HCT116 (cell line): ENCODE results near the gene FSIP1. TPM values are rescaled to one million over a fixed set of nuclear protein-coding genes. Genes with fewer than 3 reads are reported as not detected.

Source experiments
- ATAC-seq: fragments of 200-7000 bp; cut with Tn5 transposase; 2 replicates; pipeline ENCODE4 v1.9.1; 2020; ENCODE audit warnings: mild to moderate bottlenecking, moderate library complexity
- BruUV-seq: library from RNA; stranded (reverse); fragments of 400-500 nt; replicated peaks from 2 replicates; lab custom pipeline; 2021; lab: Mats Ljungman, UMichigan
- CTCF ChIA-PET: fragments of 300-600 bp; sonication (Branson Sonifier 250); formaldehyde crosslinking; loops from one replicate; lab custom pipeline; 2021; ENCODE audit warnings: antibody characterized with exemption; lab: Charles Lee
- POLR2A ChIA-PET: fragments of 300-600, 350-600 bp; sonication (Branson Sonifier 250); formaldehyde crosslinking; loops from one replicate; lab custom pipeline; 2021; ENCODE audit warnings: antibody characterized with exemption; lab: Charles Lee
- RAD21 ChIA-PET, 2 experiments: fragments of 300-600 bp; sonication (Branson Sonifier 250); formaldehyde crosslinking; loops; one replicate each; lab custom pipeline; 2023; ENCODE audit warnings: low total read pairs in 2 of 2; ENCODE audit not compliant: uncharacterized antibody in 2 of 2, unreplicated experiment in 2 of 2, low non-redundant PET in 1 of 2; lab: Charles Lee
- DNase-seq: peaks from one replicate; pipeline ENCODE4 v3.0.0-alpha.2; 2010; ENCODE audit warnings: low read depth, low spot score
- H2AFZ ChIP-seq: fragments of 200-600 bp; shearing (Covaris generic), sonication (generic); 2 replicates; pipeline ENCODE4 v1.6.1; 2017; ENCODE audit warnings: low read depth, mixed run types, mixed read lengths, antibody characterized with exemption, low read length; ENCODE audit not compliant: poor library complexity, severe bottlenecking
- H3K27ac ChIP-seq: 2 replicates; pipeline ENCODE4 v1.5.1; 2012; ENCODE audit warnings: low read depth, low read length
- H3K27me3 ChIP-seq: fragments of 200-600 bp; sonication (generic); 2 replicates; pipeline ENCODE4 v1.6.1; 2016; ENCODE audit warnings: mixed run types, low read length, mixed read lengths; ENCODE audit not compliant: insufficient read depth
- H3K36me3 ChIP-seq, 2 experiments: fragments of 200-500 bp in 1 of 2; fragments of 200-600 bp in 1 of 2; sonication (Bioruptor generic) in 1 of 2; sonication (generic) in 1 of 2; 2 replicates each; pipeline versions ENCODE4 v1.5.1 to v1.6.1; 2014 to 2016; ENCODE audit warnings: low read length in 2 of 2, inconsistent platforms in 1 of 2, mixed read lengths in 1 of 2, mixed run types in 1 of 2; ENCODE audit not compliant: insufficient read depth in 2 of 2, control insufficient read depth in 1 of 2
- H3K4me1 ChIP-seq, 2 experiments: fragments of 200-600 bp in 1 of 2; sonication (generic) in 1 of 2; 2 replicates each; pipeline versions ENCODE4 v1.5.1 to v1.6.1; 2012 to 2017; ENCODE audit warnings: low read length in 2 of 2, inconsistent platforms in 1 of 2, mild to moderate bottlenecking in 1 of 2, mixed read lengths in 1 of 2, mixed run types in 1 of 2, moderate library complexity in 1 of 2; ENCODE audit not compliant: insufficient read depth in 2 of 2, control insufficient read depth in 1 of 2
- H3K4me2 ChIP-seq: fragments of 200-600 bp; sonication (generic); 2 replicates; pipeline ENCODE4 v1.6.1; 2017; ENCODE audit warnings: mixed run types, low read length, mixed read lengths
- H3K4me3 ChIP-seq, 2 experiments: fragments of 200-600 bp in 1 of 2; sonication (generic) in 1 of 2; replicated peaks in 1 of 2; 2 replicates each; pipeline ENCODE4 v1.5.1; 2011 to 2016; ENCODE audit warnings: low read length in 2 of 2, control low read depth in 1 of 2, low read depth in 1 of 2, mild to moderate bottlenecking in 1 of 2, mixed read lengths in 1 of 2, mixed run types in 1 of 2
- H3K79me2 ChIP-seq: fragments of 200-600 bp; sonication (generic); 2 replicates; pipeline ENCODE4 v1.6.1; 2017; ENCODE audit warnings: mild to moderate bottlenecking, mixed run types, low read length, moderate library complexity, mixed read lengths; ENCODE audit not compliant: insufficient read depth
- H3K9ac ChIP-seq: fragments of 200-600 bp; sonication (generic); 2 replicates; pipeline ENCODE4 v1.6.1; 2016; ENCODE audit warnings: low read length, mixed read lengths
- H3K9me2 ChIP-seq: fragments of 200-600 bp; sonication (generic), shearing (Covaris generic); 2 replicates; pipeline ENCODE4 v1.6.1; 2017; ENCODE audit warnings: mixed run types, mild to moderate bottlenecking, moderate library complexity; ENCODE audit not compliant: insufficient read depth
- H3K9me3 ChIP-seq, 2 experiments: fragments of 200-500 bp in 1 of 2; fragments of 200-600 bp in 1 of 2; sonication (Bioruptor generic) in 1 of 2; sonication (generic) in 1 of 2; 2 replicates each; pipeline ENCODE4 v1.6.1; 2014 to 2017; ENCODE audit warnings: low read length in 2 of 2, mixed read lengths in 2 of 2, inconsistent platforms in 1 of 2, low read depth in 1 of 2, mild to moderate bottlenecking in 1 of 2, mixed run types in 1 of 2, moderate library complexity in 1 of 2; ENCODE audit not compliant: control insufficient read depth in 1 of 2, insufficient read depth in 1 of 2
- H4K20me1 ChIP-seq: fragments of 200-600 bp; sonication (generic), shearing (Covaris generic); 2 replicates; pipeline ENCODE4 v1.6.1; 2017; ENCODE audit warnings: mixed run types, mild to moderate bottlenecking, moderate library complexity; ENCODE audit not compliant: insufficient read depth
- CEBPB ChIP-seq: IDR thresholded peaks from 2 replicates; pipeline ENCODE4 v1.6.1; 2012; ENCODE audit warnings: low read depth
- EGR1 ChIP-seq: IDR thresholded peaks from 2 replicates; pipeline ENCODE4 v1.6.1; 2012; ENCODE audit warnings: low read depth
- ELF1 ChIP-seq: IDR thresholded peaks from 2 replicates; pipeline ENCODE4 v1.6.1; 2012; ENCODE audit warnings: low read depth, borderline replicate concordance
- EZH2phosphoT487 ChIP-seq: fragments of 200-600 bp; IDR thresholded peaks from 2 replicates; pipeline ENCODE4 v1.6.1; 2018; ENCODE audit warnings: antibody characterized with exemption, borderline replicate concordance
- JUND ChIP-seq: IDR thresholded peaks from 2 replicates; pipeline ENCODE4 v1.6.1; 2012
- POLR2A ChIP-seq: IDR thresholded peaks from 2 replicates; pipeline ENCODE4 v1.7.0; 2011; ENCODE audit warnings: borderline replicate concordance; ENCODE audit not compliant: insufficient read depth, insufficient read length; ENCODE audit errors: extremely low read depth
- SIN3A ChIP-seq: IDR thresholded peaks from 2 replicates; pipeline ENCODE4 v1.6.1; 2012; ENCODE audit warnings: low read depth
- SP1 ChIP-seq: IDR thresholded peaks from 2 replicates; pipeline ENCODE4 v1.6.1; 2012; ENCODE audit warnings: low read depth
- SRF ChIP-seq: IDR thresholded peaks from 2 replicates; pipeline ENCODE4 v1.6.1; 2012; ENCODE audit warnings: low read depth
- YY1 ChIP-seq: IDR thresholded peaks from 2 replicates; pipeline ENCODE4 v1.6.1; 2011; ENCODE audit warnings: low read length, low read depth, moderate library complexity, mild to moderate bottlenecking; ENCODE audit not compliant: insufficient replicate concordance; ENCODE audit errors: extremely low read depth
- ZNF274 ChIP-seq: fragments of 200-500 bp; sonication (Bioruptor generic); IDR thresholded peaks from 2 replicates; pipeline ENCODE4 v1.6.1; 2014; ENCODE audit warnings: mild to moderate bottlenecking, low read depth, low read length, inconsistent platforms
- intact Hi-C: fragments of 100-400 bp; cut with micrococcal nuclease; formaldehyde crosslinking; loops from 2 replicates; pipeline ENCODE4 v1.10.0; 2022
- total RNA-seq: library from RNA; stranded (reverse); gene quantifications from one replicate; pipeline ENCODE4 v1.2.1, GENCODE V29; 2021; ENCODE audit not compliant: unreplicated experiment
- TF ChIP-seq, protein P1 (sequence below), 3 experiments: fragments of 200-600 bp in 1 of 3; sonication (generic) in 1 of 3; IDR thresholded peaks in 2 of 3; conservative IDR thresholded peaks in 1 of 3; 2 replicates each; pipeline ENCODE4 v1.5.1; 2012 to 2017; ENCODE audit warnings: low read depth in 2 of 3, low read length in 2 of 3, antibody characterized with exemption in 1 of 3, borderline replicate concordance in 1 of 3, control low read depth in 1 of 3, mild to moderate bottlenecking in 1 of 3, mixed read lengths in 1 of 3, mixed run types in 1 of 3, moderate library complexity in 1 of 3; ENCODE audit not compliant: insufficient read depth in 1 of 3
- TF ChIP-seq, protein P2 (sequence below): IDR thresholded peaks from 2 replicates; pipeline ENCODE4 v1.6.1; 2012
- TF ChIP-seq, protein P3 (sequence below): IDR thresholded peaks from 2 replicates; pipeline ENCODE4 v1.6.1; 2012

FSIP1 gene
- total RNA-seq, 1 experiment from 2014 or later: 0.42 TPM

DNA sequence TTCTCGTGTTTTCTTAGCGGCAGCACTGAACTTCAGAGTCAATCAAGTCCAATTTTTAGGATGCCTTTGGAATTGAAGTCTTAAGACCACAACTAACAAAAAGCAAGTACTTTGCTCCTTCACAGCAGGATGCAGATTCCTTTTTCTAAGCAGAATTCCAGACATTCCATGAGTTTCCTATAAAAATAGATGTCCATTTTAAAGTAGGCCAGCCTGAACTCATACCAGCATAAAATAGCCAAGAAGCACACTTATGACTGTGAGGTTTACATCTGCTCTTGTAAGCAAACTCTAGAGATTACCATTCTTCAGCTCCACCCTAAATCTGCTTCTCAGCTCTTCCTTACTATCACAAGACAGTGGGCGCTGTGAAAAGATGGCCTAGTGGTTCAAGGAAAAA, 116.0 kb downstream of the FSIP1 start:
- no peak overlapping the region for H3K4me2 ChIP-seq
- TF ChIP-seq YY1: no peak
- TF ChIP-seq, protein P1, sequence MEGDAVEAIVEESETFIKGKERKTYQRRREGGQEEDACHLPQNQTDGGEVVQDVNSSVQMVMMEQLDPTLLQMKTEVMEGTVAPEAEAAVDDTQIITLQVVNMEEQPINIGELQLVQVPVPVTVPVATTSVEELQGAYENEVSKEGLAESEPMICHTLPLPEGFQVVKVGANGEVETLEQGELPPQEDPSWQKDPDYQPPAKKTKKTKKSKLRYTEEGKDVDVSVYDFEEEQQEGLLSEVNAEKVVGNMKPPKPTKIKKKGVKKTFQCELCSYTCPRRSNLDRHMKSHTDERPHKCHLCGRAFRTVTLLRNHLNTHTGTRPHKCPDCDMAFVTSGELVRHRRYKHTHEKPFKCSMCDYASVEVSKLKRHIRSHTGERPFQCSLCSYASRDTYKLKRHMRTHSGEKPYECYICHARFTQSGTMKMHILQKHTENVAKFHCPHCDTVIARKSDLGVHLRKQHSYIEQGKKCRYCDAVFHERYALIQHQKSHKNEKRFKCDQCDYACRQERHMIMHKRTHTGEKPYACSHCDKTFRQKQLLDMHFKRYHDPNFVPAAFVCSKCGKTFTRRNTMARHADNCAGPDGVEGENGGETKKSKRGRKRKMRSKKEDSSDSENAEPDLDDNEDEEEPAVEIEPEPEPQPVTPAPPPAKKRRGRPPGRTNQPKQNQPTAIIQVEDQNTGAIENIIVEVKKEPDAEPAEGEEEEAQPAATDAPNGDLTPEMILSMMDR (IDR thresholded peaks at IDR 0.05 in 2 of 3, conservative IDR thresholded peaks at IDR 0.05 in 1 of 3; ENCODE audit: borderline replicate concordance in 1 of 3, insufficient read depth in 1 of 3, low read depth in 2 of 3, low read length in 2 of 3): no peak
- TF ChIP-seq, all 23 proteins: peak for 0
- DNase-seq (no peak), ATAC-seq (no peak)
- H3K9me3 ChIP-seq: no peaks in the 10 kb centered on the region
- no peaks in the 10 kb centered on the region for H3K36me3 ChIP-seq
- ChIA-PET CTCF (no interaction called here), RAD21 (no interaction called here), POLR2A (no interaction called here)
- no peak overlapping the region for H3K27ac ChIP-seq
- BruUV-seq: no TSS peak
- no peaks in the 10 kb centered on the region for H3K9me2 ChIP-seq
- H3K9ac ChIP-seq: no peak overlapping the region
- no peak overlapping the region for H3K4me3 ChIP-seq
- no peak overlapping the region for H2AFZ ChIP-seq
- H3K4me1 ChIP-seq: peaks cover 0 to 3% of the 10 kb centered on the region in 2 experiments; a peak in 1 of 4 replicates
- no peaks in the 10 kb centered on the region for H3K79me2 ChIP-seq
- no peaks in the 10 kb centered on the region for H4K20me1 ChIP-seq
- no peaks in the 10 kb centered on the region for H3K27me3 ChIP-seq
- intact Hi-C loops: no loop called here

DNA sequence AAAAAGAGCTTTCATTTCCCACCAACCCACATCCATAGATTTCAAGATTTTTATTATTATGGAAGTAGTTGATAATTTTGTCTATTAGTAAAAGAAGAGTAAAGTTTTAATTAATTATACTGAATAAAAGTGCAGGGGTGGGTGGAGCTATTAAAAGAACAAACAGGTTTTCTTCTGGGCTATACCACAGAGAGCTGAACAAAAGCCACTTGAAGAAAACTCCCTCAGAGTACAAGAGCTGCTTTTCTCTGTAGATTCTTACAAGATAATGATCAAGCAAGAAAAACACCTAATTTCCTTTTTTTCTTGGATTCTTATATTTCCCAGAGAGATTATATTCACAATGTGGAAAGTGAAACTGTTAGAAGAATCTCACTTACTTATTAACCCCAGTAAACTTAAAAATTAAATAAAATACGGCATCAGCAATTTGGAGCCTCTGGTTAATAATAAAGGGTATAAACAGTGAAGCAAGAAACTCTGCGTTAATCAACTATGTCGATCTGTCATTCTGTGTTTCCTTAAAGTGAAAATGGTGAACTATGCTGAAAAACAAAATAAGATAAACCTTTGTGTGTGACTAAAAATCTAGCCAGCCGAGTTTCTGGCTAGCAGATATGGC, 116.9 kb downstream of the FSIP1 start:
- Histone ChIP-seq H3K36me3 (no peaks in the 10 kb centered on the region), H3K9me2 (no peaks in the 10 kb centered on the region), H2AFZ (no peak overlapping the region), H3K27me3 (no peaks in the 10 kb centered on the region), H3K4me3 (no peak overlapping the region), H3K79me2 (no peaks in the 10 kb centered on the region), H3K4me2 (no peak overlapping the region), H4K20me1 (no peaks in the 10 kb centered on the region), H3K4me1 (peaks cover 0 to 3% of the 10 kb centered on the region in 2 experiments; a peak in 1 of 4 replicates), H3K27ac (no peak overlapping the region), H3K9me3 (no peaks in the 10 kb centered on the region), H3K9ac (no peak overlapping the region)
- CTCF ChIA-PET: interaction anchor here (1.9 kb wide), 1 partner anchor 91 kb away, joined by 6 read pairs; no protein-coding TSS in a partner anchor
- ATAC-seq: no peak
- POLR2A ChIA-PET: interaction anchor here (0.8 kb wide), 1 partner anchor 84 kb away, joined by 3 read pairs; no protein-coding TSS in a partner anchor
- no TSS peak for BruUV-seq
- no peak for DNase-seq
- RAD21 ChIA-PET: no interaction called here
- intact Hi-C loops: no loop called here
- TF ChIP-seq SIN3A (no peak), JUND (no peak), POLR2A (no peak), SP1 (no peak), EGR1 (no peak), YY1 (no peak), CEBPB (no peak), SRF (no peak), ZNF274 (no peak), EZH2phosphoT487 (no peak), ELF1 (no peak)
- TF ChIP-seq, protein P2, sequence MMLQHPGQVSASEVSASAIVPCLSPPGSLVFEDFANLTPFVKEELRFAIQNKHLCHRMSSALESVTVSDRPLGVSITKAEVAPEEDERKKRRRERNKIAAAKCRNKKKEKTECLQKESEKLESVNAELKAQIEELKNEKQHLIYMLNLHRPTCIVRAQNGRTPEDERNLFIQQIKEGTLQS: no peak
- TF ChIP-seq, protein P1 (IDR thresholded peaks at IDR 0.05 in 2 of 3, conservative IDR thresholded peaks at IDR 0.05 in 1 of 3; ENCODE audit: borderline replicate concordance in 1 of 3, insufficient read depth in 1 of 3, low read depth in 2 of 3, low read length in 2 of 3): no peak
- TF ChIP-seq, protein P3, sequence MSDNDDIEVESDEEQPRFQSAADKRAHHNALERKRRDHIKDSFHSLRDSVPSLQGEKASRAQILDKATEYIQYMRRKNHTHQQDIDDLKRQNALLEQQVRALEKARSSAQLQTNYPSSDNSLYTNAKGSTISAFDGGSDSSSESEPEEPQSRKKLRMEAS: no peak
